Mesendoderm (in vitro differentiated cells): Measurements from ENCODE around the gene BZW1.

Experiments
- DNase-seq: peaks from one replicate; pipeline ENCODE4 v3.0.0; 2013
- H2AK5ac ChIP-seq: 2 replicates; pipeline ENCODE4 v1.6.1; 2013; ENCODE audit warnings: low read length, inconsistent platforms
- H2BK120ac ChIP-seq: 2 replicates; pipeline ENCODE4 v1.6.1; 2013; ENCODE audit warnings: low read depth, mild to moderate bottlenecking, low read length, moderate library complexity, mixed read lengths
- H2BK15ac ChIP-seq: replicated peaks from 2 replicates; pipeline ENCODE4 v1.6.1; 2013; ENCODE audit warnings: low read depth, mild to moderate bottlenecking, moderate library complexity
- H2BK5ac ChIP-seq: 2 replicates; pipeline ENCODE4 v1.6.1; 2013; ENCODE audit warnings: low read length, inconsistent platforms
- H3K18ac ChIP-seq: 2 replicates; pipeline ENCODE4 v1.6.1; 2013; ENCODE audit warnings: mild to moderate bottlenecking, low read length, mixed read lengths
- H3K23ac ChIP-seq: one replicate; pipeline ENCODE4 v1.6.1; 2013; ENCODE audit warnings: low read length
- H3K27ac ChIP-seq: 2 replicates; pipeline ENCODE4 v1.5.1; 2013; ENCODE audit warnings: low read depth, mild to moderate bottlenecking, inconsistent platforms, low read length, moderate library complexity
- H3K27me3 ChIP-seq: 2 replicates; pipeline ENCODE4 v1.6.1; 2013; ENCODE audit warnings: low read length, control low read depth, mild to moderate bottlenecking, inconsistent platforms; ENCODE audit not compliant: insufficient read depth, poor library complexity
- H3K36me3 ChIP-seq: 2 replicates; pipeline ENCODE4 v1.6.1; 2013; ENCODE audit warnings: low read length, inconsistent platforms; ENCODE audit not compliant: control insufficient read depth, insufficient read depth
- H3K4ac ChIP-seq: one replicate; pipeline ENCODE4 v1.6.1; 2013; ENCODE audit warnings: low read depth, mild to moderate bottlenecking, low read length, moderate library complexity
- H3K4me1 ChIP-seq: 2 replicates; pipeline ENCODE4 v1.6.1; 2013; ENCODE audit warnings: low read depth, low read length, inconsistent platforms; ENCODE audit not compliant: control insufficient read depth
- H3K4me2 ChIP-seq: 2 replicates; pipeline ENCODE4 v1.6.1; 2013; ENCODE audit warnings: low read length
- H3K4me3 ChIP-seq: 2 replicates; pipeline ENCODE4 v1.5.1; 2013; ENCODE audit warnings: mild to moderate bottlenecking, low read length
- H3K56ac ChIP-seq: one replicate; pipeline ENCODE4 v1.6.1; 2013; ENCODE audit warnings: low read length
- H3K79me1 ChIP-seq: 2 replicates; pipeline ENCODE4 v1.6.1; 2013; ENCODE audit warnings: low read length, inconsistent platforms
- H3K79me2 ChIP-seq: 2 replicates; pipeline ENCODE4 v1.6.1; 2013; ENCODE audit warnings: mild to moderate bottlenecking, low read length; ENCODE audit not compliant: control insufficient read depth, insufficient read depth
- H3K9ac ChIP-seq: 2 replicates; pipeline ENCODE4 v1.6.1; 2013; ENCODE audit warnings: low read length, inconsistent platforms
- H4K5ac ChIP-seq: one replicate; pipeline ENCODE4 v1.6.1; 2013; ENCODE audit warnings: low read length
- H4K8ac ChIP-seq: one replicate; pipeline ENCODE4 v1.6.1; 2013; ENCODE audit warnings: low read depth, mild to moderate bottlenecking, control low read depth, low read length, moderate library complexity
- WGBS: extraction: QIAGEN DNeasy Blood & Tissue Kit; methylation state at CpG from one replicate; pipeline ENCODE4 v1.1.7; 2013; ENCODE audit warnings: low lambda C conversion rate, missing lambda C conversion rate; ENCODE audit not compliant: insufficient coverage; ENCODE audit errors: extremely low coverage; 5-methylcytosine and 5-hydroxymethylcytosine counted together

BZW1 gene

DNA sequence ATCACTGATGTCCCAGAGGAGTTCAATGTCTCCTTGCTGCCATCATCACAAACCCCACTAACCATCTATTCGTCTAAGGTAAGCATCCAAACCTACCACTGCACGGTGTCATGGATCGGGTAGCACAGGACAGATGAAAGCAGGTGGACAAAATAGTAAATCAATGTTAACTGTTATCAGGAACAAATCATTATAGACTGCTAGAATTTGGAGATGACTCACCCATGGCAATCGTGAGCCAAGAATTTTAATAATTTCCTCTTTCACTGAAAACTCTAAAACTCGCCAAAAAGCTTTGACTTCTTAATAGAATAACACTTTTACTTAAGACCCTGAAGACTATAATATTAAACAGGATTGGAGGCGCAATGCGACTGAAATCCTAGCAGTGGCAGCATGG, 33.7 kb upstream of the BZW1 start:
- WGBS: no CpG with 5 or more reads among the region's 7 CpGs

DNA sequence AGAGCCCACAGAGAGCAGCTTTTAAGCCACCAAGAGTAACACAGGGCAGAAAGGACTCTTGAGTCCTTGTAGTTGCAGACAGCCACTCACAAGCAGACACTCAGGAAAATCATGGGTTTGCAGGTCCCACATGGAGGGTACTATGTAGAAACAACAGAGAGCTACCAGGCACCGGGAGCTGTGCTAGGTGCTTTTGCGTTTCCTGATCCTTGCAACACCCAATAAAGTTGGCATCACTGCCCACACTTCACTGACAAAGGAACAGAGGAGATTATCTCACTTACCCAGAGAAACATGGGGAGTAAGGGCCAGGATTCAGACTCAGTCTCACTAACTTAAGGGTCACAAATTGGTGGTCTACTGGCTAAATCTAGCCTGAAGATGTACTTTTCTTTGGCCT, 32.5 kb upstream of the BZW1 start:
- Histone ChIP-seq H2BK15ac (no peak overlapping the region), H3K27me3 (no peaks in the 10 kb centered on the region), H3K79me1 (no peaks in the 10 kb centered on the region), H3K23ac (no peak overlapping the region), H4K5ac (no peak overlapping the region), H3K18ac (no peak overlapping the region), H4K8ac (no peak overlapping the region), H3K79me2 (no peaks in the 10 kb centered on the region), H2BK5ac (no peak overlapping the region), H3K4me2 (no peak overlapping the region), H3K9ac (no peak overlapping the region), H2BK120ac (no peak overlapping the region), H3K4ac (no peak overlapping the region), H3K4me1 (no peaks in the 10 kb centered on the region), H3K4me3 (no peak overlapping the region), H2AK5ac (no peak overlapping the region), H3K56ac (no peak overlapping the region), H3K27ac (no peak overlapping the region), H3K36me3 (no peaks in the 10 kb centered on the region)
- no CpG with 5 or more reads among the region's 2 CpGs for WGBS
- no peak for DNase-seq

More for the DNA sequence above, 33.7 kb upstream of the BZW1 start:
- Histone ChIP-seq H2AK5ac (no peak overlapping the region), H3K79me2 (no peaks in the 10 kb centered on the region), H2BK5ac (no peak overlapping the region), H3K36me3 (no peaks in the 10 kb centered on the region), H3K4me3 (no peak overlapping the region), H3K9ac (no peak overlapping the region), H3K4me1 (no peaks in the 10 kb centered on the region), H3K18ac (no peak overlapping the region), H4K5ac (no peak overlapping the region), H3K4ac (no peak overlapping the region), H3K4me2 (no peak overlapping the region), H2BK15ac (no peak overlapping the region), H3K79me1 (no peaks in the 10 kb centered on the region), H4K8ac (no peak overlapping the region), H3K27ac (no peak overlapping the region), H2BK120ac (no peak overlapping the region), H3K56ac (no peak overlapping the region), H3K23ac (no peak overlapping the region), H3K27me3 (no peaks in the 10 kb centered on the region)
- no peak for DNase-seq

GRCh38 chr2:200781616-200782015, 30.1 kb upstream of the BZW1 start:
- WGBS: no CpG with 5 or more reads among the region's 5 CpGs
- H2BK5ac ChIP-seq: no peak overlapping the region

GRCh38 chr2:200782251-200782650, 29.5 kb upstream of the BZW1 start:
- Histone ChIP-seq H3K4me1 (no peaks in the 10 kb centered on the region), H2BK5ac (no peak overlapping the region), H3K27ac (no peak overlapping the region), H2BK120ac (no peak overlapping the region), H3K4me3 (no peak overlapping the region), H3K56ac (no peak overlapping the region), H4K8ac (no peak overlapping the region), H3K23ac (no peak overlapping the region), H3K36me3 (no peaks in the 10 kb centered on the region), H3K79me1 (no peaks in the 10 kb centered on the region), H4K5ac (no peak overlapping the region), H3K18ac (no peak overlapping the region), H3K79me2 (no peaks in the 10 kb centered on the region), H2BK15ac (no peak overlapping the region), H2AK5ac (no peak overlapping the region), H3K9ac (no peak overlapping the region), H3K27me3 (no peaks in the 10 kb centered on the region), H3K4ac (no peak overlapping the region), H3K4me2 (no peak overlapping the region)
- no CpG with 5 or more reads among the region's 4 CpGs for WGBS
- DNase-seq: no peak

More at GRCh38 chr2:200781616-200782015, 30.1 kb upstream of the BZW1 start:
- H3K4me1 ChIP-seq: no peaks in the 10 kb centered on the region
- no peaks in the 10 kb centered on the region for H3K79me1 ChIP-seq
- H3K27me3 ChIP-seq: no peaks in the 10 kb centered on the region
- DNase-seq: no peak
- no peak overlapping the region for H3K4ac ChIP-seq
- no peaks in the 10 kb centered on the region for H3K79me2 ChIP-seq
- H2BK15ac ChIP-seq: no peak overlapping the region
- H3K56ac ChIP-seq: no peak overlapping the region
- no peak overlapping the region for H3K18ac ChIP-seq
- H4K5ac ChIP-seq: no peak overlapping the region
- H3K4me3 ChIP-seq: no peak overlapping the region
- H3K9ac ChIP-seq: no peak overlapping the region
- no peaks in the 10 kb centered on the region for H3K36me3 ChIP-seq
- no peak overlapping the region for H2BK120ac ChIP-seq
- H3K4me2 ChIP-seq: no peak overlapping the region
- H4K8ac ChIP-seq: no peak overlapping the region
- no peak overlapping the region for H3K23ac ChIP-seq
- no peak overlapping the region for H2AK5ac ChIP-seq
- no peak overlapping the region for H3K27ac ChIP-seq

- H3K27ac ChIP-seq: no peak overlapping the region
- H3K23ac ChIP-seq: no peak overlapping the region
- H3K4me2 ChIP-seq: no peak overlapping the region
- no peak overlapping the region for H3K18ac ChIP-seq
- no peaks in the 10 kb centered on the region for H3K4me1 ChIP-seq
- no peak overlapping the region for H2AK5ac ChIP-seq
- no peak overlapping the region for H3K4ac ChIP-seq
- no peak for DNase-seq
- H3K4me3 ChIP-seq: no peak overlapping the region
- H3K79me2 ChIP-seq: no peaks in the 10 kb centered on the region
- no peaks in the 10 kb centered on the region for H3K36me3 ChIP-seq
- no peaks in the 10 kb centered on the region for H3K79me1 ChIP-seq
- H3K27me3 ChIP-seq: no peaks in the 10 kb centered on the region
- no peak overlapping the region for H3K9ac ChIP-seq
- H3K56ac ChIP-seq: no peak overlapping the region
- no peak overlapping the region for H2BK120ac ChIP-seq
- H4K8ac ChIP-seq: no peak overlapping the region
- no peak overlapping the region for H2BK5ac ChIP-seq
- no peak overlapping the region for H4K5ac ChIP-seq
- H2BK15ac ChIP-seq: no peak overlapping the region
Observed at GRCh38 chr2:200784215-200784614, 27.5 kb upstream of the BZW1 start.

DNA sequence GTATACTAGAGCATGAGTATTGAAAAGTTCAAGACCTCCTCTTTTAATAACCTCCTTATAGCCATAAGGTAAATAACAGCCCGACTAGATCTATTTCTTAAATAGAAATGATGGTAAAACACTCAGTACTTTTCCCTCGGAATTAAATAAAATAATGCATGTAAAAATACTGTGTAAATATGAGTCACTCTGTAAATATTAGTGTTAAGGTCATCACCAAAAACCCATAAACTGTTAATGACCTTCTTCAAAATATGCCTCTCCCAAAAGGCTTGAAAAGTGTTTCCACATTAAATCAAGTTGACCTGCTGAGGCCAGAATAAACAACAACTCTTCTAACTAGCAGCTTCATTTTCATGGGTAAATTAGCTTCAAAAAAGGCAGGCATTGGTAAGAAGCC, 25.3 kb upstream of the BZW1 start:
- WGBS: no CpG with 5 or more reads among the region's 2 CpGs
- Histone ChIP-seq H3K9ac (no peak overlapping the region), H3K27me3 (no peaks in the 10 kb centered on the region), H3K79me1 (no peaks in the 10 kb centered on the region), H2BK120ac (no peak overlapping the region), H2BK15ac (no peak overlapping the region), H3K36me3 (no peaks in the 10 kb centered on the region), H2BK5ac (no peak overlapping the region), H3K4me3 (no peak overlapping the region), H2AK5ac (no peak overlapping the region), H3K27ac (no peak overlapping the region), H3K23ac (no peak overlapping the region), H4K8ac (no peak overlapping the region), H4K5ac (no peak overlapping the region), H3K4me1 (no peaks in the 10 kb centered on the region), H3K4me2 (no peak overlapping the region), H3K79me2 (no peaks in the 10 kb centered on the region), H3K4ac (no peak overlapping the region), H3K18ac (no peak overlapping the region), H3K56ac (no peak overlapping the region)
- no peak for DNase-seq
